ENCODE results near the gene COX5A. TPM values are rescaled to one million over a fixed set of nuclear protein-coding genes. Genes with fewer than 3 reads are reported as not detected.
A peak's percentile ranks its signal among the peaks of the same experiment; 100 is the strongest.

The COX5A gene
- total RNA-seq, 2 donors from 2014 or later: 241 to 246 TPM

GRCh38 chr15:74960995-74961588, 23.2 kb upstream of the COX5A start:
- H3K36me3 Mint-ChIP-seq (ENCODE audit: insufficient read depth in 2 of 2): peaks cover 0 to 1% of the 10 kb centered on the region in 2 donors
- no peaks in the 10 kb centered on the region for H3K9me3 Mint-ChIP-seq
- DNase-seq (no peak), ATAC-seq (replicated peaks in 1 of 2) (peak; percentile 47 to 63)
- H3K27ac Mint-ChIP-seq: no peak overlapping the region
- peaks cover 64% of the 10 kb centered on the region for H3K27me3 Mint-ChIP-seq (ENCODE audit: low read depth)
- peak overlapping the region; percentile 41 to 42 for H3K4me3 Mint-ChIP-seq
- H3K4me1 Mint-ChIP-seq (ENCODE audit: low read depth): peaks cover 46% of the 10 kb centered on the region

- H3K4me1 Mint-ChIP-seq (ENCODE audit: low read depth): peaks cover 52% of the 10 kb centered on the region
- no peak overlapping the region for H3K27ac Mint-ChIP-seq
- peak overlapping the region; percentile 18 to 42 for H3K4me3 Mint-ChIP-seq
- peaks cover 60% of the 10 kb centered on the region for H3K27me3 Mint-ChIP-seq (ENCODE audit: low read depth)
- H3K36me3 Mint-ChIP-seq (ENCODE audit: insufficient read depth in 2 of 2): peaks cover 0 to 1% of the 10 kb centered on the region in 2 donors
- no peak for DNase-seq
- no peak for ATAC-seq (replicated peaks in 1 of 2)
- H3K9me3 Mint-ChIP-seq: no peaks in the 10 kb centered on the region
Measured at GRCh38 chr15:74960286-74960685, 22.4 kb upstream of the COX5A start.

DNA sequence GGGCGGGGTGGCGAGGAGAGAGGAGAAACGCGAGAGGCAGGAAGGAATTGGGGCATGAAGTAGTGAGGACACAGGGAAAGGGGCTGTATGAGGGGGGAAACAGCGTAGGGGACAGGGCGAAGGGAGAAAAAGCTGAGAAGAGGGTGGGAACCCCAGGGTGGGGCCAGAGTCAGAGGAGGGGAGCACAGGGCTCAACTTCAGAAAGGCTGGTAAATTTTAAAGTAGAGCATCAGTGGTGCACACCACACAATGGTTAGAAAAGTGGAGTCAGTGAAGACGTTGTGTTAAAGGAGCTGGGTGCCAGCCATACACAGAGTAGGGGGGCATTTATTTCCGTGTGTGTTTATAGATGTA, 21.7 kb upstream of the COX5A start:
- H3K4me1 Mint-ChIP-seq (ENCODE audit: low read depth): peaks cover 59% of the 10 kb centered on the region
- peaks cover 56% of the 10 kb centered on the region for H3K27me3 Mint-ChIP-seq (ENCODE audit: low read depth)
- no peak overlapping the region for H3K27ac Mint-ChIP-seq
- H3K4me3 Mint-ChIP-seq: peak overlapping the region; percentile 53 to 73
- peaks cover 0 to 1% of the 10 kb centered on the region in 2 donors for H3K36me3 Mint-ChIP-seq (ENCODE audit: insufficient read depth in 2 of 2)
- no peak for DNase-seq
- no peaks in the 10 kb centered on the region for H3K9me3 Mint-ChIP-seq
- no peak for ATAC-seq (replicated peaks in 1 of 2)

GRCh38 chr15:74958908-74959585, 21.2 kb upstream of the COX5A start:
- Mint-ChIP-seq H3K36me3 (ENCODE audit: insufficient read depth in 2 of 2) (peaks cover 0 to 1% of the 10 kb centered on the region in 2 donors), H3K27me3 (ENCODE audit: low read depth) (peaks cover 56% of the 10 kb centered on the region)
- ATAC-seq (replicated peaks in 1 of 2): no peak

DNA sequence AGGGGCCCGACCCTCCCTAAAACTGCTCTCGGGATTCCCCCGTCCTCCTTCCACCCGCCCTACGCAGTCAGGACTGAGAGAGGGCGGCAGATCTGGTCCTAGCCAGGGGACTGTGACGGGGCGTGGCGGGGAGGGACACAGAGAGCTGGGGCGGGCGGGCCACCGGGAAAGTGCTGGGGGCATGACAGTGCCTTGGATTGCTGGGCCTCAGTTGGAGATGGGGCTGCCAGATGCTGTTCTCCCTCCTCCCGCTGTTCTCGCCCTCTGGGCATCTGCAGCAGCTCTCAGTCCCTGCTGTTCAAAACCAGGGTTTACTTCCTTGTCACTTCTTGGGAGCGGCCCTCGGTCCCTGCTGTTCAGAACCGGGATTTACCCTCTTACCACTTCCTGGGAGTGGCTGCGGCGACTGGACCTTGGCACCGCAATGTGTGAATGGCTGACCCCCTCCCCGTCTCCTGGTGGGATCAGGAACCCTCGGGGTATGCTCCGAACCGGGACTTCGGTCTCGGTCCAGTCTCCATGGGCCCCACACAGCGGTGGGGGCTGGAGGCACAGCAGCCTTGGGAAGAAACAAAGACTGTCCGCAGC, 20.5 kb upstream of the COX5A start:
- peak; percentile 14 to 23 for DNase-seq

More at GRCh38 chr15:74958908-74959585, 21.2 kb upstream of the COX5A start:
- no peak for DNase-seq
- Mint-ChIP-seq H3K27ac (no peak overlapping the region), H3K9me3 (no peaks in the 10 kb centered on the region), H3K4me1 (ENCODE audit: low read depth) (peaks cover 64% of the 10 kb centered on the region), H3K4me3 (peak overlapping the region; percentile 61 to 73)

DNA sequence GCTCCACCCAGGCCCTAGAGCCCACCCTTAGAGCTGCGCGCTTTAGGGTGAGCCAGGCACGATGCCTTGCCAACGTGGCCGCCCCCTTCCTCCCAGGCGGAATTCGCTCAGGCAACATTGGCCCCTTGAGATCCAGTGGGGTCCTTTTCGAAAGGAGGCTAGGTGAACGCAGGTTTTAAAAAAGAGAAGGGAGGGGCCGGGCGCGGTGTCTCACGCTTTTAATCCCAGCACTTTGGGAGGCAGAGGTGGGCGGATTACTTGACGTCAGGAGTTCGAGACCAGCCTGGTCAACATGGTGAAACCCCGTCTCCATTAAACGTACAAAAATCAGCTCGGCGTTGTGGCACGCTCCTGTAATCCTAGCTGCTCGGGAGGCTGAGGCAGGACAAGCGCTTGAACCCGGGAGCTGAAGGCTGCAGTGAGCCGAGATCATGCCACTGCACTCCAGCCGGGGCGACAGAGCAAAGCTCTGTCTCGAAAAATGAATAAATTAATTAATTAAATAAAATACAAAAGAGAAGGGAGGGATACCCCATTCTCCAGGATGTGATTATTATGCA, 19.7 kb upstream of the COX5A start:
- no peak for ATAC-seq (replicated peaks in 1 of 2)
- Mint-ChIP-seq H3K27ac (no peak overlapping the region), H3K27me3 (ENCODE audit: low read depth) (peaks cover 48% of the 10 kb centered on the region), H3K9me3 (no peaks in the 10 kb centered on the region), H3K4me1 (ENCODE audit: low read depth) (peaks cover 68% of the 10 kb centered on the region), H3K36me3 (ENCODE audit: insufficient read depth in 2 of 2) (peaks cover 0 to 1% of the 10 kb centered on the region in 2 donors), H3K4me3 (peak overlapping the region; percentile 73 to 80)
- no peak for DNase-seq

More for the DNA sequence above, 20.5 kb upstream of the COX5A start:
- peaks cover 0 to 1% of the 10 kb centered on the region in 2 donors for H3K36me3 Mint-ChIP-seq (ENCODE audit: insufficient read depth in 2 of 2)
- H3K27ac Mint-ChIP-seq: no peak overlapping the region
- H3K4me1 Mint-ChIP-seq (ENCODE audit: low read depth): peaks cover 68% of the 10 kb centered on the region
- no peaks in the 10 kb centered on the region for H3K9me3 Mint-ChIP-seq
- peak overlapping the region; percentile 61 to 73 for H3K4me3 Mint-ChIP-seq
- peaks cover 56% of the 10 kb centered on the region for H3K27me3 Mint-ChIP-seq (ENCODE audit: low read depth)
- no peak for ATAC-seq (replicated peaks in 1 of 2)

DNA sequence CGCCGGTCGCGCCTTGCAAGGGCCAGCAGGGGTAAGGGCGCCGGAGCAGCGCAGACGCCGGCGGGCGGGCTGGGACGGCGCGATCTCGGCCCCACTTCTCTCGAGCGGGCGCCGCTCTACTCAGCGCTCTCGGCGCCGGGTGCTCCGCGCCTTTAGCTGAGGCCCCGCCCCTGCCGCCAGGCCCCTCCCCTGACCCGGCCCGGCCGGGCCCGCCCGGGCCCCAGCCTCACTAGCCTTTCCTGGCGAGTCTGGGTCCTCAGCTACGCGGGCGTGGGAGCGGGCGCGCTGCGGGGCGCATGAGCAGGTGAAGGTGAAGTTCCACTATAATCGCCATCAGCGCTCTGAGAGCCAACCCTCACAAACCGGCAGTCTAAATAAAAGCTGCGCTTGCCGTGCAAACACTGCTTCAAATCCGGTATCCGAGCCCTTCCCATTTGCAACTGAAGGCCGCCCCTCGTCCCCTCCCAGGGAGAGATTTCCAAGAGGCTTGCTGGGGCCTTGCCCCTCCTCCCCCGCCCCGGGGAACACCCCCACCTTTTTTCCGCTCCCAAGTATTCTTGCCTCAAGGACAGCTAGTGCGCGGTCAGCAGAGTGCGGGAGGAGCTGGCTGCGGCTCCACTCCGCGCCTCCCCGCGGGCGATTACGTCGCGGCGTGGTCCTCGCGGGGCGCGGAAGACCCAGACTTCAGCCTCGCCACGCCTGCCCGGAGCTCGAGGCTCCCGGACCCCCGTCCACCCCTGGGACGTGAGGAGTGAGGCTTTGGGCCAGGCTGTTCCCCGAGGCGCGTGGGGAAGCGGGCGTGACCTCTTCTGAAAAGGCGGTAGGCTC, 19.0 kb upstream of the COX5A start, which contains the start of gene RPP25:
Gene RPP25 (minus strand): TSS at position 125 of the 828 bp plus-strand sequence. CDS start 189 bp downstream, outside the sequence.
- peak; percentile 78 to 81 for DNase-seq
- ATAC-seq (replicated peaks in 1 of 2): peak; percentile 88 to 90
- Mint-ChIP-seq H3K4me1 (ENCODE audit: low read depth) (peaks cover 68% of the 10 kb centered on the region), H3K27me3 (ENCODE audit: low read depth) (peaks cover 43% of the 10 kb centered on the region), H3K27ac (no peak within 1 kb of the TSS), H3K4me3 (peak within 1 kb of the TSS; percentile 73 to 80), H3K9me3 (no peaks in the 10 kb centered on the region), H3K36me3 (ENCODE audit: insufficient read depth in 2 of 2) (peaks cover 0 to 1% of the 10 kb centered on the region in 2 donors)

DNA sequence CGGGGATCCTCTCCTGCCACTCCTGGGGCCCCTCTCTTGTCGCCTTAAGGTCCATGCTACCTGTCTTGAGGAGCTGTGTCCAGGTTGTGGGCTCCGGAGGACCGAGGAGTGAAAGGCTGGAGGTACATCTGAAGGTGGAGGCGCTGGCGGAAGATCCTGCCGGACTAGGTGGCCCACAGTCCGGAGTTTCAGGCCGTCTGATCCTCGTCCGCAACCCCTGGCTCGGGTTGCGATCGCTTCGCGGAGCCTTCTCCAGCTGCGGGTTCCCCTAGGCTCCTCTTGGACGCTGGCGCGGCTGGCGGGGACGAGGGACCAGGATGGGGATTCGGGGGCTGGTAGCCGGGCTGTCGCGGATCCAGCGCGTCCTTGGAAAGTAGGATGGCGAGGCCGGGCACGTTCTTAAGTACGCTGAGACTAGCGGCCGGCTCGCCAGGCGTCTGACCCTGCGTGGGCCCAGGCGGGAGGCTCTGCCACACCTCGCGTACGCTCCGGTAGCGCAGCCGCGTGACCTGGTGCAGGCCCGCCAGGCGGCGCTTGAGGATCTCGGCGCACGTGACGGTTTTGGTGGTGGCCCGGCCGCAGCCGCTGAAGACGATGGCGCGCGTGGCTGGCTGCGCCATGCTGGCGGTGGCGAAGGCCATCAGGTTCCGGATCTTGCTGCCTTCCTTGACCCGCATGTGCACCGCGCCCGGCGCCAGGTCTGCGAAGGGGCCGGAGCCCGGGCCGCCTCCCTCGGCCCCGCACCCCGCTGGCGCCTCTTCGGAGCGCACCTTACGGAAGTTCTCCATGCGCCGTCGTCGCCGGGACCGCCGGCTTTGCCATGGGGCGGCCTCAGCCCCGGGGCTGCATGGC, 18.1 kb upstream of the COX5A start:
- ATAC-seq (replicated peaks in 1 of 2): peak; percentile 63 to 69
- peaks cover 0 to 1% of the 10 kb centered on the region in 2 donors for H3K36me3 Mint-ChIP-seq (ENCODE audit: insufficient read depth in 2 of 2)
- peaks cover 60% of the 10 kb centered on the region for H3K4me1 Mint-ChIP-seq (ENCODE audit: low read depth)

GRCh38 chr15:74955017-74955416, 17.1 kb upstream of the COX5A start:
- no peak overlapping the region for H3K27ac Mint-ChIP-seq
- peaks cover 50% of the 10 kb centered on the region for H3K4me1 Mint-ChIP-seq (ENCODE audit: low read depth)
- DNase-seq (no peak), ATAC-seq (replicated peaks in 1 of 2) (no peak)
- H3K4me3 Mint-ChIP-seq: peak overlapping the region; percentile 69 to 80
- no peaks in the 10 kb centered on the region for H3K9me3 Mint-ChIP-seq
- H3K27me3 Mint-ChIP-seq (ENCODE audit: low read depth): peaks cover 26% of the 10 kb centered on the region
- H3K36me3 Mint-ChIP-seq (ENCODE audit: insufficient read depth in 2 of 2): peaks cover 0 to 1% of the 10 kb centered on the region in 2 donors

More for the DNA sequence above, 18.1 kb upstream of the COX5A start:
- Mint-ChIP-seq H3K4me3 (peak overlapping the region; percentile 69 to 80), H3K27ac (no peak overlapping the region), H3K9me3 (no peaks in the 10 kb centered on the region), H3K27me3 (ENCODE audit: low read depth) (peaks cover 36% of the 10 kb centered on the region)
- peak; percentile 79 to 80 for DNase-seq

DNA sequence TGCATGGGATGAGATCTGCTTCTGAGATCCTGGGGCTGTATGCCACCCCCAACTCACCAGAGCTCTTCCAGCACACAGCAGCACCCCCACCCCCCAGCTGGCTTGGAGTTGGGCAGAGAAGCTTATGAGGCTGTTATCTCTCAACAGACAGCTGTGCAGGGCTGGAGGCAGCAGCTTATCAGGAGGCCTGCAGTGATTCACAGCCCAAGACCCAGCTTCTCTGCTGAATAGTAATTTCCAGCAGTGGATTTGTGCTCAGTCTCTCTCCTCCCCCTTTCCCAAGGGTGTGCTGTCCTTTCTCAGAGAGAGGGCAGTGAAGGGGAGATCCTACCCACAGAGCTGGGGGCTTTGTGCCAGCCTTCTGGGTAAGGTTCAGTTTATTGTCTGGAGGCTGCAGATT, 16.6 kb upstream of the COX5A start:
- H3K27me3 Mint-ChIP-seq (ENCODE audit: low read depth): peaks cover 22% of the 10 kb centered on the region
- no peak for DNase-seq
- peaks cover 46% of the 10 kb centered on the region for H3K4me1 Mint-ChIP-seq (ENCODE audit: low read depth)
- peak overlapping the region in 1 of 2 donors; percentile 69 for H3K4me3 Mint-ChIP-seq
- no peak overlapping the region for H3K27ac Mint-ChIP-seq
- ATAC-seq (replicated peaks in 1 of 2): no peak
- H3K9me3 Mint-ChIP-seq: no peaks in the 10 kb centered on the region
- peaks cover 0 to 1% of the 10 kb centered on the region in 2 donors for H3K36me3 Mint-ChIP-seq (ENCODE audit: insufficient read depth in 2 of 2)

GRCh38 chr15:74951006-74951405, 13.1 kb upstream of the COX5A start:
- H3K27me3 Mint-ChIP-seq (ENCODE audit: low read depth): no peaks in the 10 kb centered on the region
- no peaks in the 10 kb centered on the region for H3K9me3 Mint-ChIP-seq
- H3K4me3 Mint-ChIP-seq: no peak overlapping the region
- no peak overlapping the region for H3K27ac Mint-ChIP-seq
- no peaks in the 10 kb centered on the region for H3K36me3 Mint-ChIP-seq (ENCODE audit: insufficient read depth in 2 of 2)
- ATAC-seq (replicated peaks in 1 of 2) (peak in 1 of 2 donors; percentile 24), DNase-seq (no peak)
- peaks cover 22% of the 10 kb centered on the region for H3K4me1 Mint-ChIP-seq (ENCODE audit: low read depth)
